WTC11 (cell line): ENCODE data around the gene RIPOR3. TPM values are rescaled to one million over a fixed set of nuclear protein-coding genes. Genes with fewer than 3 reads are reported as not detected.

ENCODE experiments used
- ATAC-seq: fragments of 200-7000 bp; cut with Tn5 transposase; 2 replicates; pipeline ENCODE4 v1.10.0; 2021; ENCODE audit warnings: mild to moderate bottlenecking, moderate library complexity
- CTCF ChIA-PET: fragments of 300-600 bp; sonication (Branson Sonifier 250); formaldehyde crosslinking; loops from one replicate; lab custom pipeline; 2021; ENCODE audit warnings: antibody characterized with exemption; lab: Charles Lee
- POLR2A ChIA-PET: fragments of 350-600 bp; sonication (Branson Sonifier 250); formaldehyde crosslinking; loops from one replicate; lab custom pipeline; 2021; ENCODE audit warnings: antibody characterized with exemption; lab: Charles Lee
- DNase-seq: peaks from one replicate; pipeline ENCODE4 v3.0.0; 2021; ENCODE audit warnings: low spot score
- H3K27ac Mint-ChIP-seq: 2 replicates; pipeline ENCODE4 v1.8.0; 2021; ENCODE audit warnings: mixed read lengths
- H3K27me3 Mint-ChIP-seq: 2 replicates; pipeline ENCODE4 v1.8.0; 2021; ENCODE audit warnings: low read depth, mild to moderate bottlenecking, moderate library complexity, mixed read lengths
- H3K36me3 Mint-ChIP-seq: 2 replicates; pipeline ENCODE4 v1.8.0; 2021; ENCODE audit warnings: mixed read lengths
- H3K4me1 Mint-ChIP-seq: 2 replicates; pipeline ENCODE4 v1.8.0; 2022; ENCODE audit warnings: mixed read lengths
- H3K4me3 Mint-ChIP-seq: 2 replicates; pipeline ENCODE4 v1.8.0; 2021; ENCODE audit warnings: mild to moderate bottlenecking, moderate library complexity, mixed read lengths
- H3K9me3 Mint-ChIP-seq: 2 replicates; pipeline ENCODE4 v1.8.0; 2021; ENCODE audit warnings: mixed read lengths
- ATF2 ChIP-seq: sonication (generic); formaldehyde crosslinking; IDR thresholded peaks from 2 replicates; pipeline ENCODE4 v1.8.1; 2022; ENCODE audit warnings: low read depth, missing genetic modification reagents, borderline replicate concordance
- CDX4 ChIP-seq: fragments of 250-450 bp; sonication (Bioruptor Pico); IDR thresholded peaks from 2 replicates; pipeline ENCODE4 v1.9.0; 2021; ENCODE audit warnings: moderate library complexity, mild to moderate bottlenecking, inconsistent platforms, borderline replicate concordance
- CREM ChIP-seq: sonication (generic); formaldehyde crosslinking; IDR thresholded peaks from 2 replicates; pipeline ENCODE4 v1.8.1; 2022; ENCODE audit warnings: mild to moderate bottlenecking, missing genetic modification reagents, moderate library complexity
- E2F5 ChIP-seq: sonication (generic); formaldehyde crosslinking; IDR thresholded peaks from 2 replicates; pipeline ENCODE4 v1.8.1; 2022; ENCODE audit warnings: mild to moderate bottlenecking, moderate library complexity, missing genetic modification reagents
- ELF4 ChIP-seq: sonication (generic); formaldehyde crosslinking; IDR thresholded peaks from 2 replicates; pipeline ENCODE4 v1.8.1; 2022; ENCODE audit warnings: low read depth, mild to moderate bottlenecking, moderate library complexity, missing genetic modification reagents
- ERG ChIP-seq: fragments of 250-450 bp; sonication (Bioruptor Pico); IDR thresholded peaks from 2 replicates; pipeline ENCODE4 v1.8.0; 2021; ENCODE audit warnings: mild to moderate bottlenecking
- ESRRA ChIP-seq: sonication (generic); formaldehyde crosslinking; IDR thresholded peaks from 2 replicates; pipeline ENCODE4 v1.8.1; 2022; ENCODE audit warnings: mild to moderate bottlenecking, missing genetic modification reagents, borderline replicate concordance
- GABPB1 ChIP-seq: sonication (generic); formaldehyde crosslinking; IDR thresholded peaks from 2 replicates; pipeline ENCODE4 v1.8.1; 2023; ENCODE audit warnings: mild to moderate bottlenecking, missing genetic modification reagents
- MAX ChIP-seq: sonication (generic); formaldehyde crosslinking; IDR thresholded peaks from 2 replicates; pipeline ENCODE4 v1.8.0; 2022; ENCODE audit warnings: mild to moderate bottlenecking, missing genetic modification reagents
- MYBL2 ChIP-seq: sonication (generic); formaldehyde crosslinking; IDR thresholded peaks from 2 replicates; pipeline ENCODE4 v1.8.1; 2023; ENCODE audit warnings: mild to moderate bottlenecking, moderate library complexity, missing genetic modification reagents
- PRDM15 ChIP-seq: sonication (generic); formaldehyde crosslinking; IDR thresholded peaks from 2 replicates; pipeline ENCODE4 v1.8.0; 2022; ENCODE audit warnings: missing genetic modification reagents
- SMAD3 ChIP-seq: sonication (generic); formaldehyde crosslinking; IDR thresholded peaks from 2 replicates; pipeline ENCODE4 v1.8.0; 2022; ENCODE audit warnings: missing genetic modification reagents, mild to moderate bottlenecking, borderline replicate concordance
- SOX15 ChIP-seq: fragments of 250-450 bp; sonication (Bioruptor Pico); IDR thresholded peaks from 2 replicates; pipeline ENCODE4 v1.9.0; 2021; ENCODE audit warnings: mild to moderate bottlenecking
- ZNF281 ChIP-seq: sonication (generic); formaldehyde crosslinking; IDR thresholded peaks from 2 replicates; pipeline ENCODE4 v1.8.0; 2023; ENCODE audit warnings: mild to moderate bottlenecking, missing genetic modification reagents
- ZSCAN18 ChIP-seq: fragments of 250-450 bp; sonication (Bioruptor Pico); IDR thresholded peaks from 2 replicates; pipeline ENCODE4 v2.1.2; 2022; ENCODE audit warnings: mild to moderate bottlenecking, moderate library complexity
- total RNA-seq: library from RNA; stranded (reverse); gene quantifications from 3 replicates; pipeline ENCODE4 v1.2.3, GENCODE V29; 2021

The RIPOR3 gene
- total RNA-seq, 1 experiment from 2014 or later, result 6.5 TPM

- Mint-ChIP-seq H3K4me3 (no peak overlapping the region), H3K4me1 (no peaks in the 10 kb centered on the region; the same call in 1 of the 2 replicates), H3K9me3 (no peaks in the 10 kb centered on the region), H3K36me3 (peaks cover 27% of the 10 kb centered on the region), H3K27ac (no peak overlapping the region), H3K27me3 (no peaks in the 10 kb centered on the region)
- ChIA-PET POLR2A (no interaction called here), CTCF (interaction anchor here (1.1 to 3.6 kb wide), 4 partner anchors 14 to 70 kb away, joined by 3 to 20 read pairs (median 10); no protein-coding TSS in a partner anchor)
- TF ChIP-seq SMAD3 (CRISPR knock-in tag) (no peak), CREM (no peak), ZSCAN18 (no peak), GABPB1 (no peak), MAX (CRISPR knock-in tag) (no peak), CDX4 (CRISPR knock-in tag) (no peak), ELF4 (no peak)
- DNase-seq, result no peak
- ATAC-seq, result no peak
These were observed 117.2 kb downstream of the RIPOR3 start for GRCh38 chr20:50574108-50574507.

- ATAC-seq (no peak), DNase-seq (no peak)
- no peaks in the 10 kb centered on the region for H3K9me3 Mint-ChIP-seq
- ChIA-PET POLR2A (no interaction called here), CTCF (interaction anchor here (1.1 to 1.5 kb wide), 2 partner anchors 15 to 67 kb away, joined by 3 to 6 read pairs; no protein-coding TSS in a partner anchor)
- H3K4me1 Mint-ChIP-seq, result no peaks in the 10 kb centered on the region; the same call in 1 of the 2 replicates
- no peak for TF ChIP-seq ZNF281 (CRISPR knock-in tag)
- no peak for TF ChIP-seq ERG
- TF ChIP-seq ESRRA (CRISPR knock-in tag), result no peak
- TF ChIP-seq GABPB1, result no peak
- TF ChIP-seq MYBL2 (CRISPR knock-in tag), result no peak
- no peak for TF ChIP-seq ATF2 (CRISPR knock-in tag)
- TF ChIP-seq E2F5, result no peak
- no peak for TF ChIP-seq SOX15 (CRISPR knock-in tag)
- no peak for TF ChIP-seq ELF4
- TF ChIP-seq PRDM15 (CRISPR knock-in tag), result no peak
- TF ChIP-seq MAX (CRISPR knock-in tag), result no peak
- H3K27ac Mint-ChIP-seq, result no peak overlapping the region
- no peak overlapping the region for H3K4me3 Mint-ChIP-seq
- no peaks in the 10 kb centered on the region for H3K27me3 Mint-ChIP-seq
- peaks cover 25% of the 10 kb centered on the region for H3K36me3 Mint-ChIP-seq
These were observed 118.2 kb downstream of the RIPOR3 start for GRCh38 chr20:50572938-50573777.
